ENCODE results near the gene TMEM255B. TPM values are rescaled to one million over a fixed set of nuclear protein-coding genes. Genes with fewer than 3 reads are reported as not detected.

TMEM255B gene
- total RNA-seq, 1 experiment from 2014 or later, result 26.3 TPM

GRCh38 chr13:113786262-113786841 lies 27.3 kb downstream of the TMEM255B start:
- TF ChIP-seq POLR2AphosphoS5 (IDR thresholded peaks at IDR 0.05; ENCODE audit: low read depth, low read length) (no peak), CTCF (IDR thresholded peaks at IDR 0.05) (no peak), TCF7L2 (IDR thresholded peaks at IDR 0.05; ENCODE audit: low read depth, low read length) (no peak), REST (IDR thresholded peaks at IDR 0.05; ENCODE audit: insufficient read depth in 1 of 2, low read depth in 2 of 2, low read length in 1 of 2) (no peak), SIN3A (IDR thresholded peaks at IDR 0.05; ENCODE audit: borderline replicate concordance, insufficient read depth, low read depth, low read length) (no peak)
- in situ Hi-C loops (cut with HindIII; ENCODE audit: low pct_unique_long_range_greater_than_20kb, low sequenced_read_pairs), result no loop called here
- no peaks in the 10 kb centered on the region for H3K27me3 ChIP-seq (ENCODE audit: control insufficient read depth, insufficient read depth, low read length)
- DNase-seq (ENCODE audit: low read depth, low spot score) (no peak), ATAC-seq (no peak)
- no peaks in the 10 kb centered on the region for H3K4me1 ChIP-seq (ENCODE audit: control insufficient read depth, insufficient read depth, low read length)
- H3K36me3 ChIP-seq (ENCODE audit: control insufficient read depth, insufficient read depth, low read length), result no peaks in the 10 kb centered on the region
- intact Hi-C loops (cut with micrococcal nuclease; ENCODE audit: unreplicated experiment), result no loop called here
- ChIA-PET POLR2A (no interaction called here), CTCF (no interaction called here)
- no TSS peak for BruUV-seq (replicated peaks)
- H3K4me3 ChIP-seq (ENCODE audit: low read depth in 2 of 2, low read length in 2 of 2), result no peak overlapping the region
- H3K27ac ChIP-seq (ENCODE audit: low read length), result no peak overlapping the region
- no peaks in the 10 kb centered on the region for H3K9me3 ChIP-seq (ENCODE audit: control insufficient read depth, insufficient read depth, low read depth, low read length)

GRCh38 chr13:113787694-113788093 lies 28.7 kb downstream of the TMEM255B start:
- H3K27me3 ChIP-seq (ENCODE audit: control insufficient read depth, insufficient read depth, low read length), result no peaks in the 10 kb centered on the region
- no peaks in the 10 kb centered on the region for H3K36me3 ChIP-seq (ENCODE audit: control insufficient read depth, insufficient read depth, low read length)
- H3K27ac ChIP-seq (ENCODE audit: low read length), result no peak overlapping the region
- intact Hi-C loops (cut with micrococcal nuclease; ENCODE audit: unreplicated experiment) (no loop called here), in situ Hi-C loops (cut with HindIII; ENCODE audit: low pct_unique_long_range_greater_than_20kb, low sequenced_read_pairs) (no loop called here)
- TF ChIP-seq REST (IDR thresholded peaks at IDR 0.05; ENCODE audit: insufficient read depth in 1 of 2, low read depth in 2 of 2, low read length in 1 of 2), result no peak
- TF ChIP-seq TCF7L2 (IDR thresholded peaks at IDR 0.05; ENCODE audit: low read depth, low read length), result no peak
- no peak for TF ChIP-seq POLR2AphosphoS5 (IDR thresholded peaks at IDR 0.05; ENCODE audit: low read depth, low read length)
- no peak for TF ChIP-seq CTCF (IDR thresholded peaks at IDR 0.05)
- no peak for TF ChIP-seq SIN3A (IDR thresholded peaks at IDR 0.05; ENCODE audit: borderline replicate concordance, insufficient read depth, low read depth, low read length)
- no TSS peak for BruUV-seq (replicated peaks)
- ATAC-seq, result no peak
- H3K4me3 ChIP-seq (ENCODE audit: low read depth in 2 of 2, low read length in 2 of 2), result no peak overlapping the region
- no peak for DNase-seq (ENCODE audit: low read depth, low spot score)
- ChIA-PET POLR2A (no interaction called here), CTCF (no interaction called here)
- no peaks in the 10 kb centered on the region for H3K4me1 ChIP-seq (ENCODE audit: control insufficient read depth, insufficient read depth, low read length)
- H3K9me3 ChIP-seq (ENCODE audit: control insufficient read depth, insufficient read depth, low read depth, low read length), result no peaks in the 10 kb centered on the region

Data from Panc1 (cell line).